WTC11 (cell line): Measurements from ENCODE around the gene NCBP1. TPM values are rescaled to one million over a fixed set of nuclear protein-coding genes. Genes with fewer than 3 reads are reported as not detected.

ENCODE experiments used
- ATAC-seq: fragments of 200-7000 bp; cut with Tn5 transposase; 2 replicates; pipeline ENCODE4 v1.10.0; 2021; ENCODE audit warnings: mild to moderate bottlenecking, moderate library complexity
- CTCF ChIA-PET: fragments of 300-600 bp; sonication (Branson Sonifier 250); formaldehyde crosslinking; loops from one replicate; lab custom pipeline; 2021; ENCODE audit warnings: antibody characterized with exemption; lab: Charles Lee
- POLR2A ChIA-PET: fragments of 350-600 bp; sonication (Branson Sonifier 250); formaldehyde crosslinking; loops from one replicate; lab custom pipeline; 2021; ENCODE audit warnings: antibody characterized with exemption; lab: Charles Lee
- DNase-seq: peaks from one replicate; pipeline ENCODE4 v3.0.0; 2021; ENCODE audit warnings: low spot score
- H3K27ac Mint-ChIP-seq: 2 replicates; pipeline ENCODE4 v1.8.0; 2021; ENCODE audit warnings: mixed read lengths
- H3K27me3 Mint-ChIP-seq: 2 replicates; pipeline ENCODE4 v1.8.0; 2021; ENCODE audit warnings: low read depth, mild to moderate bottlenecking, moderate library complexity, mixed read lengths
- H3K36me3 Mint-ChIP-seq: 2 replicates; pipeline ENCODE4 v1.8.0; 2021; ENCODE audit warnings: mixed read lengths
- H3K4me1 Mint-ChIP-seq: 2 replicates; pipeline ENCODE4 v1.8.0; 2022; ENCODE audit warnings: mixed read lengths
- H3K4me3 Mint-ChIP-seq: 2 replicates; pipeline ENCODE4 v1.8.0; 2021; ENCODE audit warnings: mild to moderate bottlenecking, moderate library complexity, mixed read lengths
- H3K9me3 Mint-ChIP-seq: 2 replicates; pipeline ENCODE4 v1.8.0; 2021; ENCODE audit warnings: mixed read lengths
- ELF4 ChIP-seq: sonication (generic); formaldehyde crosslinking; IDR thresholded peaks from 2 replicates; pipeline ENCODE4 v1.8.1; 2022; ENCODE audit warnings: low read depth, mild to moderate bottlenecking, moderate library complexity, missing genetic modification reagents
- ESRRA ChIP-seq: sonication (generic); formaldehyde crosslinking; IDR thresholded peaks from 2 replicates; pipeline ENCODE4 v1.8.1; 2022; ENCODE audit warnings: mild to moderate bottlenecking, missing genetic modification reagents, borderline replicate concordance
- FOXP1 ChIP-seq: sonication (generic); formaldehyde crosslinking; IDR thresholded peaks from 2 replicates; pipeline ENCODE4 v1.8.0; 2022; ENCODE audit warnings: missing genetic modification reagents, mild to moderate bottlenecking, moderate library complexity, borderline replicate concordance
- GTF2I ChIP-seq: fragments of 250-450 bp; sonication (Bioruptor Pico); conservative IDR thresholded peaks from 2 replicates; pipeline ENCODE4 v1.4.0; 2021; ENCODE audit warnings: mild to moderate bottlenecking
- HMGA2 ChIP-seq: fragments of 250-450 bp; sonication (Bioruptor Pico); IDR thresholded peaks from 2 replicates; pipeline ENCODE4 v1.4.0; 2021; ENCODE audit warnings: mild to moderate bottlenecking, moderate library complexity
- IRF2 ChIP-seq: sonication (generic); formaldehyde crosslinking; IDR thresholded peaks from 2 replicates; pipeline ENCODE4 v1.8.0; 2022; ENCODE audit warnings: low read depth, missing genetic modification reagents, borderline replicate concordance
- NR1H2 ChIP-seq: sonication (generic); formaldehyde crosslinking; IDR thresholded peaks from 2 replicates; pipeline ENCODE4 v1.9.0; 2021; ENCODE audit warnings: mild to moderate bottlenecking, moderate library complexity, missing genetic modification reagents
- RELA ChIP-seq: sonication (generic); formaldehyde crosslinking; IDR thresholded peaks from 2 replicates; pipeline ENCODE4 v1.8.1; 2022; ENCODE audit warnings: missing genetic modification reagents, mild to moderate bottlenecking, borderline replicate concordance
- SMAD4 ChIP-seq: sonication (generic); formaldehyde crosslinking; IDR thresholded peaks from 2 replicates; pipeline ENCODE4 v1.8.0; 2022; ENCODE audit warnings: mild to moderate bottlenecking, missing genetic modification reagents
- SOX15 ChIP-seq: fragments of 250-450 bp; sonication (Bioruptor Pico); IDR thresholded peaks from 2 replicates; pipeline ENCODE4 v1.9.0; 2021; ENCODE audit warnings: mild to moderate bottlenecking
- TEAD4 ChIP-seq: sonication (generic); formaldehyde crosslinking; IDR thresholded peaks from 2 replicates; pipeline ENCODE4 v1.8.0; 2022; ENCODE audit warnings: mild to moderate bottlenecking, missing genetic modification reagents
- ZNF219 ChIP-seq: sonication (generic); formaldehyde crosslinking; IDR thresholded peaks from 2 replicates; pipeline ENCODE4 v1.8.0; 2023; ENCODE audit warnings: missing genetic modification reagents, mild to moderate bottlenecking, borderline replicate concordance
- total RNA-seq: library from RNA; stranded (reverse); gene quantifications from 3 replicates; pipeline ENCODE4 v1.2.3, GENCODE V29; 2021
- TF ChIP-seq, protein P1 (sequence below): sonication (generic); formaldehyde crosslinking; IDR thresholded peaks from 2 replicates; pipeline ENCODE4 v1.8.0; 2023; ENCODE audit warnings: missing genetic modification reagents, mild to moderate bottlenecking, borderline replicate concordance
- TF ChIP-seq, protein P2 (sequence below): sonication (generic); formaldehyde crosslinking; IDR thresholded peaks from 2 replicates; pipeline ENCODE4 v1.8.0; 2022; ENCODE audit warnings: mild to moderate bottlenecking, missing genetic modification reagents
- TF ChIP-seq, protein P3 (sequence below): sonication (generic); formaldehyde crosslinking; IDR thresholded peaks from 2 replicates; pipeline ENCODE4 v1.8.1; 2023; ENCODE audit warnings: mild to moderate bottlenecking, missing genetic modification reagents, moderate library complexity
- TF ChIP-seq, protein P4 (sequence below): fragments of 250-450 bp; sonication (Bioruptor Pico); IDR thresholded peaks from 2 replicates; pipeline ENCODE4 v1.9.0; 2021; ENCODE audit warnings: mild to moderate bottlenecking
- TF ChIP-seq, protein P5 (sequence below): fragments of 250-450 bp; sonication (Bioruptor Pico); conservative IDR thresholded peaks from 2 replicates; pipeline ENCODE4 v1.9.0; 2021; ENCODE audit warnings: mild to moderate bottlenecking
- TF ChIP-seq, protein P6 (sequence below): sonication (generic); formaldehyde crosslinking; IDR thresholded peaks from 2 replicates; pipeline ENCODE4 v1.8.1; 2023; ENCODE audit warnings: mild to moderate bottlenecking, missing genetic modification reagents, moderate library complexity

The NCBP1 gene
- total RNA-seq, 1 experiment from 2014 or later: 61.1 TPM

DNA sequence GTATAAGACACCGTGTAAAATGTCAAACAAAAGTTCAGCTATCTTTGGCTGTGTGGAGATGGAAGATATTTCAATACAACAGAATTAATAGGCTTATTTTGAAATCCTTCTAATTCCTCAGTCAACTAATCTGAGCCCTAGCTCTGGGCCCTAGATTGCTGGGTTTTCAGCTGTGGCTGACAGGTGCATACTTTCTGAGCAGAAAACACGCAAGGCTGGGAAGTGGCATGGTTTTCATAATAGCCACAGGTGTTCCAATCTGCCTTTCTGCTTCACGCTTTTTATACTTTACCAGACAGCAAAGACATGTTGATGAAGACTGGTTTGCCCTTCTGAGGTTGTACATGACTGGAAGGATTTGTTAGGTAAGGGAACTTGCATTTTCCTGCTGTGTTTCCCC, 84.2 kb downstream of the NCBP1 start:
- H3K4me1 Mint-ChIP-seq: peaks cover 11% of the 10 kb centered on the region
- no peak overlapping the region for H3K4me3 Mint-ChIP-seq
- TF ChIP-seq, protein P1, sequence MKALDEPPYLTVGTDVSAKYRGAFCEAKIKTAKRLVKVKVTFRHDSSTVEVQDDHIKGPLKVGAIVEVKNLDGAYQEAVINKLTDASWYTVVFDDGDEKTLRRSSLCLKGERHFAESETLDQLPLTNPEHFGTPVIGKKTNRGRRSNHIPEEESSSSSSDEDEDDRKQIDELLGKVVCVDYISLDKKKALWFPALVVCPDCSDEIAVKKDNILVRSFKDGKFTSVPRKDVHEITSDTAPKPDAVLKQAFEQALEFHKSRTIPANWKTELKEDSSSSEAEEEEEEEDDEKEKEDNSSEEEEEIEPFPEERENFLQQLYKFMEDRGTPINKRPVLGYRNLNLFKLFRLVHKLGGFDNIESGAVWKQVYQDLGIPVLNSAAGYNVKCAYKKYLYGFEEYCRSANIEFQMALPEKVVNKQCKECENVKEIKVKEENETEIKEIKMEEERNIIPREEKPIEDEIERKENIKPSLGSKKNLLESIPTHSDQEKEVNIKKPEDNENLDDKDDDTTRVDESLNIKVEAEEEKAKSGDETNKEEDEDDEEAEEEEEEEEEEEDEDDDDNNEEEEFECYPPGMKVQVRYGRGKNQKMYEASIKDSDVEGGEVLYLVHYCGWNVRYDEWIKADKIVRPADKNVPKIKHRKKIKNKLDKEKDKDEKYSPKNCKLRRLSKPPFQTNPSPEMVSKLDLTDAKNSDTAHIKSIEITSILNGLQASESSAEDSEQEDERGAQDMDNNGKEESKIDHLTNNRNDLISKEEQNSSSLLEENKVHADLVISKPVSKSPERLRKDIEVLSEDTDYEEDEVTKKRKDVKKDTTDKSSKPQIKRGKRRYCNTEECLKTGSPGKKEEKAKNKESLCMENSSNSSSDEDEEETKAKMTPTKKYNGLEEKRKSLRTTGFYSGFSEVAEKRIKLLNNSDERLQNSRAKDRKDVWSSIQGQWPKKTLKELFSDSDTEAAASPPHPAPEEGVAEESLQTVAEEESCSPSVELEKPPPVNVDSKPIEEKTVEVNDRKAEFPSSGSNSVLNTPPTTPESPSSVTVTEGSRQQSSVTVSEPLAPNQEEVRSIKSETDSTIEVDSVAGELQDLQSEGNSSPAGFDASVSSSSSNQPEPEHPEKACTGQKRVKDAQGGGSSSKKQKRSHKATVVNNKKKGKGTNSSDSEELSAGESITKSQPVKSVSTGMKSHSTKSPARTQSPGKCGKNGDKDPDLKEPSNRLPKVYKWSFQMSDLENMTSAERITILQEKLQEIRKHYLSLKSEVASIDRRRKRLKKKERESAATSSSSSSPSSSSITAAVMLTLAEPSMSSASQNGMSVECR (CRISPR knock-in tag): no peak
- TF ChIP-seq ZNF219 (CRISPR knock-in tag): no peak
- TF ChIP-seq ESRRA (CRISPR knock-in tag): no peak
- TF ChIP-seq NR1H2: no peak
- TF ChIP-seq, protein P2, sequence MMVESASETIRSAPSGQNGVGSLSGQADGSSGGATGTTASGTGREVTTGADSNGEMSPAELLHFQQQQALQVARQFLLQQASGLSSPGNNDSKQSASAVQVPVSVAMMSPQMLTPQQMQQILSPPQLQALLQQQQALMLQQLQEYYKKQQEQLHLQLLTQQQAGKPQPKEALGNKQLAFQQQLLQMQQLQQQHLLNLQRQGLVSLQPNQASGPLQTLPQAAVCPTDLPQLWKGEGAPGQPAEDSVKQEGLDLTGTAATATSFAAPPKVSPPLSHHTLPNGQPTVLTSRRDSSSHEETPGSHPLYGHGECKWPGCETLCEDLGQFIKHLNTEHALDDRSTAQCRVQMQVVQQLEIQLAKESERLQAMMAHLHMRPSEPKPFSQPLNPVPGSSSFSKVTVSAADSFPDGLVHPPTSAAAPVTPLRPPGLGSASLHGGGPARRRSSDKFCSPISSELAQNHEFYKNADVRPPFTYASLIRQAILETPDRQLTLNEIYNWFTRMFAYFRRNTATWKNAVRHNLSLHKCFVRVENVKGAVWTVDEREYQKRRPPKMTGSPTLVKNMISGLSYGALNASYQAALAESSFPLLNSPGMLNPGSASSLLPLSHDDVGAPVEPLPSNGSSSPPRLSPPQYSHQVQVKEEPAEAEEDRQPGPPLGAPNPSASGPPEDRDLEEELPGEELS (CRISPR knock-in tag): no peak
- TF ChIP-seq, protein P3, sequence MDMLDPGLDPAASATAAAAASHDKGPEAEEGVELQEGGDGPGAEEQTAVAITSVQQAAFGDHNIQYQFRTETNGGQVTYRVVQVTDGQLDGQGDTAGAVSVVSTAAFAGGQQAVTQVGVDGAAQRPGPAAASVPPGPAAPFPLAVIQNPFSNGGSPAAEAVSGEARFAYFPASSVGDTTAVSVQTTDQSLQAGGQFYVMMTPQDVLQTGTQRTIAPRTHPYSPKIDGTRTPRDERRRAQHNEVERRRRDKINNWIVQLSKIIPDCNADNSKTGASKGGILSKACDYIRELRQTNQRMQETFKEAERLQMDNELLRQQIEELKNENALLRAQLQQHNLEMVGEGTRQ (CRISPR knock-in tag): no peak
- TF ChIP-seq, protein P4, sequence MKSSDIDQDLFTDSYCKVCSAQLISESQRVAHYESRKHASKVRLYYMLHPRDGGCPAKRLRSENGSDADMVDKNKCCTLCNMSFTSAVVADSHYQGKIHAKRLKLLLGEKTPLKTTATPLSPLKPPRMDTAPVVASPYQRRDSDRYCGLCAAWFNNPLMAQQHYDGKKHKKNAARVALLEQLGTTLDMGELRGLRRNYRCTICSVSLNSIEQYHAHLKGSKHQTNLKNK (CRISPR knock-in tag): no peak
- H3K36me3 Mint-ChIP-seq: 0 out of 2 replicates have a peak, but pooled peaks cover 3% of the 10 kb centered on the region
- ATAC-seq (no peak), DNase-seq (no peak)
- peaks cover 23% of the 10 kb centered on the region for H3K27me3 Mint-ChIP-seq
- H3K9me3 Mint-ChIP-seq: peaks cover 12% of the 10 kb centered on the region
- POLR2A ChIA-PET: interaction anchor here (0.5 kb wide), 1 partner anchor 130 kb away, joined by 3 read pairs; no protein-coding TSS in a partner anchor
- CTCF ChIA-PET: interaction anchor here (1.2 kb wide), 1 partner anchor 130 kb away, joined by 3 read pairs; no protein-coding TSS in a partner anchor
- no peak overlapping the region for H3K27ac Mint-ChIP-seq

DNA sequence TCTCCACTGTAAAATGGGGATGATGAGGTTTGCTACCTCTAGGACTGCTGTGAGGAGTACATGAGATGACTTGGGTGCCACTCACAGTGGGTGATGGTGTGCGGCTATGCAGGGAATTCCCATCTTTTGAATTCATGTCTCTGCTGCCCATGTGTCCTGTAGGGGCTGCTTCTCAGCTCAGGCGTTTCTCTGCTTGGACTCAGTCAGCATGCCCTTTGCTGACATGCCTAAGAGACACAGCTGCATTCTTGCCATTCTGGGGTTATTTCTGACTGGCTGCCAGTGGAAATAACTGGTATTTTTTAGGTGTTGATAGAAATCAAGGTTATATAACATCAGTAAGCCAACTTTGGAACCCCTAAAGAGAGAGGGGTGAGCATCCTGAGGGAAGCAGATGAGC, 87.8 kb downstream of the NCBP1 start:
- DNase-seq: no peak
- Mint-ChIP-seq H3K27ac (no peak overlapping the region), H3K4me1 (no peaks in the 10 kb centered on the region), H3K27me3 (peaks cover 32% of the 10 kb centered on the region), H3K9me3 (peaks cover 12% of the 10 kb centered on the region)
- no peak for ATAC-seq
- CTCF ChIA-PET: interaction anchor here (1.0 kb wide), 1 partner anchor 174 kb away, joined by 3 read pairs; no protein-coding TSS in a partner anchor
- POLR2A ChIA-PET: no interaction called here
- TF ChIP-seq RELA (CRISPR knock-in tag): no peak
- TF ChIP-seq SMAD4 (CRISPR knock-in tag): no peak
- no peak for TF ChIP-seq GTF2I
- no peak for TF ChIP-seq NR1H2
- TF ChIP-seq TEAD4 (CRISPR knock-in tag): no peak
- TF ChIP-seq IRF2 (CRISPR knock-in tag): no peak
- TF ChIP-seq, protein P5, sequence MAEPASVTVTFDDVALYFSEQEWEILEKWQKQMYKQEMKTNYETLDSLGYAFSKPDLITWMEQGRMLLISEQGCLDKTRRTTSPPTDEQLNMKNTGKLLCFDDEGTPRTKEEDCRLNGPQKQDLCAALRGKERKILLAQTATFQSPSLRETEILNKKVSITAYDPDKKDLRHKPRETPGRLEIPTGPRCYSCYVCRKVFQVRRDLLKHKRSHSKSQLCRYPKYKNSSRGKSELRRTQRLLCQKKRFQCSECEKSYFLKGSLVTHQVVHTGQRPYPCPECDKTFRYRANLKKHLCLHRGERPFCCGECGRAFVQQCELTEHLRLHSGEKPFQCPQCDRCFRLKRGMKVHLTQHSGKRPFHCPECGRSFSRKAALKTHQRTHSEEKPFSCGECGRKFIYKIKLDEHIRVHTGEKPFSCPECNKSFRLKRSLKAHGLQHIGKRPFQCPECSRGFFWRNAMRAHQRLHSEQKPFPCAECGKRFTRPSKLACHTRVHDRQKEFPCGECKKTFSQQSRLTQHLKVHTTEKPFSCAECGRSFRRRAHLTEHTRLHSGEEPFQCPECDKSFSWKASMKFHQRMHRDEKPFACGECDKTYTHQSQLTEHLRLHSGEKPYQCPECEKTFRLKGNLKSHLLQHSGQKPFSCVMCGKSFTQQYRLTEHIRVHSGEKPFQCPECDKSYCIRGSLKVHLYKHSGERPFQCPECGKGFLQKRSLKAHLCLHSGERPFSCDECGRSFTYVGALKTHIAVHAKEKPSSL (CRISPR knock-in tag): no peak
- TF ChIP-seq SOX15 (CRISPR knock-in tag): no peak
- TF ChIP-seq, protein P2 (CRISPR knock-in tag): no peak
- no peak for TF ChIP-seq ELF4
- TF ChIP-seq, protein P6, sequence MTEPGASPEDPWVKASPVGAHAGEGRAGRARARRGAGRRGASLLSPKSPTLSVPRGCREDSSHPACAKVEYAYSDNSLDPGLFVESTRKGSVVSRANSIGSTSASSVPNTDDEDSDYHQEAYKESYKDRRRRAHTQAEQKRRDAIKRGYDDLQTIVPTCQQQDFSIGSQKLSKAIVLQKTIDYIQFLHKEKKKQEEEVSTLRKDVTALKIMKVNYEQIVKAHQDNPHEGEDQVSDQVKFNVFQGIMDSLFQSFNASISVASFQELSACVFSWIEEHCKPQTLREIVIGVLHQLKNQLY (CRISPR knock-in tag): no peak
- no peak for TF ChIP-seq FOXP1
- no peak for TF ChIP-seq HMGA2 (CRISPR knock-in tag)
- TF ChIP-seq, all 79 proteins: peak for 0
- Mint-ChIP-seq H3K36me3 (0 out of 2 replicates have a peak, but pooled peaks cover 3% of the 10 kb centered on the region), H3K4me3 (no peak overlapping the region)
